Measurements from ENCODE around the gene LINGO1. TPM values are rescaled to one million over a fixed set of nuclear protein-coding genes. Genes with fewer than 3 reads are reported as not detected.

Gene LINGO1
- total and polyA plus RNA-seq, 2 of the 8 experiments (the other 6 are each of a cell fraction or from before 2014, with no cell fraction given): 57.1 to 114 TPM

DNA sequence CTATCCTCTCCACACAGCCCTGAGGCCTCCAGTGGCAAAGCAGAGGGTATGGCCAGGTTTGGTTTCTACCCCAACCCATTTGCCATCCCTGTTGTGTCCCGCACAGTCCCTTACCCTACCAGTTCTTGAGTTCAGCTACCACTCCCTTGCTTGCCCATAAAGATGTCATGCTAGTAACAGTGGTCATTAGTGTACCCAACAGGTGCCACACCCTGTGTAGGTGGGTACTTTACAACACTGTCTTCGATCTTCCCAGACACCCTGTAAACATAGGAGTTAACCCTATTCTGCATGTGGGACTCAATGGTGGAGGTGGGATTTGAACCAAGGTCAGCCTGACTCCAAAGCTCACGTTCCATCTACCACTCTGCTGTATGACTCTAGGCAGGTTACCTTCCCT lies 23.2 kb downstream of the LINGO1 start:
- no peaks in the 10 kb centered on the region for H3K9me3 ChIP-seq (ENCODE audit: insufficient read depth in 2 of 2, low read depth in 1 of 2, low read length in 1 of 2)
- TF ChIP-seq CREB1 (IDR thresholded peaks at IDR 0.05): no peak
- TF ChIP-seq, protein P1, sequence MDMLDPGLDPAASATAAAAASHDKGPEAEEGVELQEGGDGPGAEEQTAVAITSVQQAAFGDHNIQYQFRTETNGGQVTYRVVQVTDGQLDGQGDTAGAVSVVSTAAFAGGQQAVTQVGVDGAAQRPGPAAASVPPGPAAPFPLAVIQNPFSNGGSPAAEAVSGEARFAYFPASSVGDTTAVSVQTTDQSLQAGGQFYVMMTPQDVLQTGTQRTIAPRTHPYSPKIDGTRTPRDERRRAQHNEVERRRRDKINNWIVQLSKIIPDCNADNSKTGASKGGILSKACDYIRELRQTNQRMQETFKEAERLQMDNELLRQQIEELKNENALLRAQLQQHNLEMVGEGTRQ (IDR thresholded peaks at IDR 0.05; ENCODE audit: low read length): no peak
- no peak for TF ChIP-seq PHF8 (conservative IDR thresholded peaks at IDR 0.05; ENCODE audit: low read depth, low read length)
- no peak for TF ChIP-seq SP1 (IDR thresholded peaks at IDR 0.05; ENCODE audit: low read depth, low read length)
- TF ChIP-seq GABPA (IDR thresholded peaks at IDR 0.05; ENCODE audit: borderline replicate concordance, insufficient read depth, low read length): no peak
- TF ChIP-seq BCL11A (IDR thresholded peaks at IDR 0.05; ENCODE audit: low read depth in 2 of 2, low read length in 2 of 2): no peak
- no peak overlapping the region for H2BK12ac ChIP-seq (ENCODE audit: low read depth, low read length)
- peaks cover 3 to 4% of the 10 kb centered on the region in 2 experiments for H4K20me1 ChIP-seq (replicated peaks in 1 of 2; ENCODE audit: control insufficient read depth in 1 of 2, insufficient read depth in 2 of 2, low read length in 2 of 2)
- 0 out of 2 replicates have a peak overlapping the region, but pooled peaks have one; percentile 2 for H2AK5ac ChIP-seq (ENCODE audit: low read depth, low read length)
- H3K36me3 ChIP-seq (ENCODE audit: control insufficient read depth in 2 of 4, insufficient read depth in 4 of 4, low read length in 3 of 4): peaks cover 5 to 14% (median 7%) of the 10 kb centered on the region in 4 experiments; a peak in 5 of 8 replicates
- H3K27ac ChIP-seq (ENCODE audit: low read depth, low read length): no peak overlapping the region
- H3K23me2 ChIP-seq (ENCODE audit: low read depth, low read length): peaks cover 2% of the 10 kb centered on the region; the same call in 1 of the 2 replicates
- H2BK5ac ChIP-seq (ENCODE audit: low read depth, low read length): no peak overlapping the region
- 96% methylated on average over 3 of the region's 3 CpGs; no CpG with 5 or more reads in 1 of the 2 experiments for WGBS, 2 experiments (ENCODE audit: extremely low coverage in 1 of 2, insufficient coverage in 1 of 2, insufficient read length in 1 of 2, insufficient replicate concordance in 2 of 2, low coverage in 1 of 2, low lambda C conversion rate in 2 of 2, missing lambda C conversion rate in 1 of 2)
- no peaks in the 10 kb centered on the region for H3K79me2 ChIP-seq (ENCODE audit: control insufficient read depth in 1 of 2, insufficient read depth in 2 of 2, low read length in 2 of 2)
- no peak overlapping the region for H4K8ac ChIP-seq (ENCODE audit: extremely low read depth, insufficient read depth, low read length)
- FAIRE-seq (no peak), DNase-seq (ENCODE audit: low read depth in 1 of 2, low spot score in 2 of 2) (no peak)
- H3K79me1 ChIP-seq (ENCODE audit: low read depth, low read length): no peaks in the 10 kb centered on the region
- no peak overlapping the region for H3K9ac ChIP-seq (replicated peaks in 1 of 4; ENCODE audit: extremely low read depth in 1 of 4, low read depth in 3 of 4, low read length in 3 of 4)
- no peak overlapping the region for H2AFZ ChIP-seq (ENCODE audit: low read length)
- H3K27me3 ChIP-seq (replicated peaks in 1 of 4; ENCODE audit: control insufficient read depth in 3 of 4, extremely low read depth in 1 of 4, insufficient read depth in 3 of 4, low read length in 3 of 4): no peaks in the 10 kb centered on the region
- no peak overlapping the region for H3K23ac ChIP-seq (ENCODE audit: insufficient read length)
- peak overlapping the region; percentile 75 for H2BK15ac ChIP-seq (ENCODE audit: low read length)
- peak overlapping the region; percentile 66; the same call in 1 of the 2 replicates for H2BK20ac ChIP-seq (ENCODE audit: low read length)
- no peak overlapping the region for H3K4me2 ChIP-seq (ENCODE audit: insufficient read depth in 1 of 2, low read depth in 2 of 2, low read length in 2 of 2)
- H4K91ac ChIP-seq (replicated peaks; ENCODE audit: insufficient read length, low read length): no peak overlapping the region
- peaks cover 4 to 39% (median 23%) of the 10 kb centered on the region in 4 experiments for H3K4me1 ChIP-seq (replicated peaks in 1 of 4; ENCODE audit: control insufficient read depth in 3 of 4, insufficient read depth in 4 of 4, low read length in 3 of 4)
- no peak overlapping the region for H2BK120ac ChIP-seq (replicated peaks; ENCODE audit: low read depth, low read length)
- H3K4ac ChIP-seq (replicated peaks; ENCODE audit: insufficient read length, low read depth, low read length): no peak overlapping the region
- H3K56ac ChIP-seq (replicated peaks; ENCODE audit: insufficient read length, low read depth, low read length): no peak overlapping the region
- no peak overlapping the region for H3K4me3 ChIP-seq (ENCODE audit: extremely low read depth in 1 of 4, insufficient read depth in 2 of 4, low read depth in 3 of 4, low read length in 4 of 4)
- no peak overlapping the region for H3K14ac ChIP-seq (ENCODE audit: insufficient read length)
- POLR2A ChIA-PET (ENCODE audit: partially characterized antibody): interaction anchor here (6.0 kb wide), 1 partner anchor 14 kb away, joined by 40 read pairs; no protein-coding TSS in a partner anchor
- no peak overlapping the region for H4K5ac ChIP-seq (ENCODE audit: insufficient read length, low read depth, low read length)
- CTCF ChIA-PET (ENCODE audit: partially characterized antibody): interaction anchor here (0.9 to 17.9 kb wide), 12 partner anchors 9 to 190 kb away, joined by 3 to 161 read pairs (median 4); partner anchors contain the start of gene LINGO1
- no peak overlapping the region for H3K18ac ChIP-seq (ENCODE audit: extremely low read depth, low read length)

Data from H1 (cell line).